Activated CD8-positive, alpha-beta T cell treated with anti-CD3 and anti-CD28 coated beads for 36 hours (primary cell): Measurements from ENCODE around the gene TSPAN31. TPM values are rescaled to one million over a fixed set of nuclear protein-coding genes. Genes with fewer than 3 reads are reported as not detected.
"Not testable (repeated sequence)": the region's sequence is repeated elsewhere in the genome, so short reads cannot be mapped to it uniquely, and the experiment has no call there.

Experiments used
- ATAC-seq: fragments of 200-7000 bp; cut with Tn5 transposase; one replicate; pipeline ENCODE4 v1.10.0; 2021; ENCODE audit warnings: mild to moderate bottlenecking, moderate library complexity
- CTCF ChIA-PET: fragments of 350-600 bp; sonication (Branson Sonifier 250); formaldehyde crosslinking; loops from one replicate; lab custom pipeline; 2021; ENCODE audit warnings: antibody characterized with exemption; lab: Charles Lee
- POLR2A ChIA-PET: fragments of 350-600 bp; sonication (Branson Sonifier 250); formaldehyde crosslinking; loops from one replicate; lab custom pipeline; 2021; ENCODE audit warnings: antibody characterized with exemption; lab: Charles Lee
- DNase-seq: peaks from one replicate; pipeline ENCODE4 v3.0.0-alpha.2; 2020
- H3K27ac Mint-ChIP-seq: one replicate; pipeline ENCODE4 v1.8.0; 2021; ENCODE audit warnings: mild to moderate bottlenecking, mixed read lengths
- H3K27me3 Mint-ChIP-seq: one replicate; pipeline ENCODE4 v1.8.0; 2021; ENCODE audit warnings: mixed read lengths
- H3K36me3 Mint-ChIP-seq: one replicate; pipeline ENCODE4 v1.8.0; 2021; ENCODE audit warnings: low read depth, mixed read lengths
- H3K4me1 Mint-ChIP-seq: one replicate; pipeline ENCODE4 v1.8.0; 2021; ENCODE audit warnings: low read depth, mixed read lengths
- H3K4me3 Mint-ChIP-seq: one replicate; pipeline ENCODE4 v1.8.0; 2021; ENCODE audit warnings: mild to moderate bottlenecking, moderate library complexity, mixed read lengths
- H3K9me3 Mint-ChIP-seq: one replicate; pipeline ENCODE4 v1.8.0; 2021; ENCODE audit warnings: mixed read lengths
- CTCF ChIP-seq: fragments of 200-600 bp; IDR thresholded peaks from one replicate; pipeline ENCODE4 v1.8.0; 2022; ENCODE audit warnings: antibody characterized with exemption, mild to moderate bottlenecking
- intact Hi-C: fragments of 100-400 bp; cut with micrococcal nuclease; formaldehyde crosslinking; loops from one replicate; pipeline ENCODE4 v1.10.0; 2022
- total RNA-seq, 2 experiments: library from RNA; stranded (reverse); gene quantifications; one replicate each; pipeline ENCODE4 v1.2.3, GENCODE V29; 2021

TSPAN31 gene
- total RNA-seq, 2 experiments from 2014 or later, result 6.9 to 7.5 TPM

DNA sequence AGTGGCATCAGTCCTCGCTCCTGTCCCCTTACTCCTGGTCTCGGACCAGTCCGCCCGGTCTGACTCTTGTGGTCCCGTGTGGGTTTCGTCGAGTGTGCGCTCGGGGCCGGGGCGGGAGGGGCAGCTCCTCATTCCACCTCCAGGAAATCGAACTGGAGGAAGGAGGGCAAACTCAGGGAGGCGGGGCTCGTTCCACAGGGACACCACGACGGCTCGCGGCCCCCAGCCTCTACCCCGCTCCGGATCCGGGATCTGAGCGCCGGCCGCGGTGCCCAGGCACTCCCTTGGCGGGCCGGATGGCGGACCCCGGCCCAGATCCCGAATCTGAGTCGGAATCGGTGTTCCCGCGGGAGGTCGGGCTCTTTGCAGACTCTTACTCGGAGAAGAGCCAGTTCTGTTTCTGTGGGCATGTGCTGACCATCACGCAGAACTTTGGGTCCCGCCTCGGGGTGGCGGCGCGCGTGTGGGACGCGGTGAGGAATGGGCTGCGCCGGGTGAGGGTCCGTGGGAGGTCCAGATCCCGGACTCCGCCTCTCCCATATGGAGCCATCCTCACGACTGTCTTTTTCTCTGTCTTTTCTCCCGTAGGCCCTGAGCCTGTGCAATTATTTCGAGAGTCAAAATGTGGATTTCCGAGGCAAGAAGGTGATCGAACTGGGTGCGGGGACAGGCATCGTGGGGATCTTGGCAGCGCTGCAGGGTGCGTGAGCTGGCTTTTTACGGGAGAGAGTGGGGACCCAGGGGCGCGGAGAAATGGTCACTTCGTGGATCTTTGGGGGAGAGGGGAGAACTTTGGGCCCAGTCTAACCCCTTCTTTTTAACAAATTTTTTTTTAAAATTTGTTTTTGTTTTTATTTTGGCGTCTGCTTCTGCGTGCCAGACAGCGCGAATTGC, 27.8 kb downstream of the TSPAN31 start, which contains the start of gene EEF1AKMT3:
TSS of gene EEF1AKMT3 (plus strand) at position 186 of the 894 bp plus-strand sequence. CDS start at position 297, 111 bp downstream.
- Mint-ChIP-seq H3K4me1 (peaks cover 11% of the 10 kb centered on the region), H3K9me3 (no peaks in the 10 kb centered on the region), H3K36me3 (peaks cover 28% of the 10 kb centered on the region), H3K27me3 (no peaks in the 10 kb centered on the region), H3K27ac (peak within 1 kb of the TSS; percentile 99), H3K4me3 (peak within 1 kb of the TSS; percentile 99)
- no peak for TF ChIP-seq CTCF
- ChIA-PET POLR2A (interaction anchor here (0.7 to 2.1 kb wide), 6 partner anchors 9 to 75 kb away, joined by 3 to 9 read pairs (median 4); partner anchors contain the start of gene TSFM), CTCF (interaction anchor here (0.8 to 13.4 kb wide), 5 partner anchors 9 to 133 kb away, joined by 3 to 122 read pairs (median 9); partner anchors contain the start of genes CYP27B1 and TSFM)
- intact Hi-C loops, result no loop called here
- ATAC-seq (peak; percentile 16), DNase-seq (peak; percentile 53)

DNA sequence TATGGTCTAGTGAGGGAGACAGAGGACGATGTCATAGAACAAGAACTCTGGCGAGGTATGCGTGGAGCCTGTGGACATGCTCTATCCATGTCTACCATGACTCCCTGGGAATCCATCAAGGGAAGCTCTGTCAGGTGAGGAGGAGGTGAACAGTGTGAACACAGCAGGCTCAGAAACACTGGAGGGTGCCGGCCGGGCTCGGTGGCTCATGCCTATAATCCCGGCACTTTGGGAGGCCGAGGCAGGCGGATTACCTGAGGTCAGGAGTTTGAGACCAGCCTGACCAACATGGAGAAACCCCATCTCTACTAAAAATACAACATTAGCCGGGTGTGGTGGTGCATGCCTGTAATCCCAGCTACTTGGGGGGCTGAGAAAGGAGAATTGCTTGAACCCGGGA, 29.8 kb downstream of the TSPAN31 start:
- ATAC-seq, intact Hi-C loops, H3K27ac Mint-ChIP-seq, H3K9me3 Mint-ChIP-seq, H3K27me3 Mint-ChIP-seq, DNase-seq, H3K4me3 Mint-ChIP-seq: not testable (repeated sequence)
- ChIA-PET CTCF (interaction anchor here (1.0 to 13.4 kb wide), 5 partner anchors 9 to 130 kb away, joined by 3 to 122 read pairs (median 5); partner anchors contain the start of genes CYP27B1 and TSFM), POLR2A (interaction anchor here (0.7 to 1.3 kb wide), 2 partner anchors 10 to 15 kb away, joined by 3 read pairs; no protein-coding TSS in a partner anchor)
- Mint-ChIP-seq H3K4me1 (peaks cover 14% of the 10 kb centered on the region), H3K36me3 (peaks cover 17% of the 10 kb centered on the region)

DNA sequence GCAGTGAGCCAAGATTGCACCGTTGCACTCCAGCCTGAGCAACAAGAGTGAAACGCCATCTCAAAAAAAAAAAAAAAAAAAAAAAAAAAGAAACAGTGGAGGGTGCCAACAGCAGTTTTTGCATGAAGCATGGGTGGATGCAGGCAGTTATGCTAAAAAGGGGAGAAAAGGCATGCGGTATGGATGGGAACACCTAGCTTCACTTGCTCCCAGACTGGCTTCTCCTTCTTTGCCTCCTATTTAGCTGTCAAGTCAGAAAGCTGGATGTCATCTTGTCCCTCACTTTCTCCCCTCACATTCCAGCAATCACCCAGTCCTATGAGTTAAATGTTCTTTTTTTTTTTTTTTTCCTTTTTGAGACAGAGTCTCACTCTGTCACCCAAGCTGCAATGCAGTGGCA, 30.2 kb downstream of the TSPAN31 start:
- ATAC-seq, result no peak
- no peak for TF ChIP-seq CTCF
- intact Hi-C loops, result no loop called here
- Mint-ChIP-seq H3K9me3 (no peaks in the 10 kb centered on the region), H3K4me1 (peaks cover 14% of the 10 kb centered on the region), H3K4me3 (no peak overlapping the region), H3K27me3 (no peaks in the 10 kb centered on the region), H3K36me3 (peaks cover 14% of the 10 kb centered on the region), H3K27ac (no peak overlapping the region)
- ChIA-PET CTCF (interaction anchor here (0.9 to 13.4 kb wide), 6 partner anchors 8 to 130 kb away, joined by 3 to 122 read pairs (median 4); partner anchors contain the start of genes CYP27B1 and TSFM), POLR2A (interaction anchor here (0.7 to 1.3 kb wide), 2 partner anchors 10 to 15 kb away, joined by 3 read pairs; no protein-coding TSS in a partner anchor)
- DNase-seq, result no peak

GRCh38 chr12:57775563-57776246, 30.9 kb downstream of the TSPAN31 start:
- ATAC-seq (no peak), DNase-seq (no peak)
- Mint-ChIP-seq H3K27me3 (no peaks in the 10 kb centered on the region), H3K9me3 (no peaks in the 10 kb centered on the region), H3K4me1 (peaks cover 13% of the 10 kb centered on the region), H3K27ac (no peak overlapping the region), H3K36me3 (peaks cover 9% of the 10 kb centered on the region), H3K4me3 (no peak overlapping the region)
- intact Hi-C loops, result no loop called here
- no peak for TF ChIP-seq CTCF
- ChIA-PET CTCF (interaction anchor here (0.9 to 13.4 kb wide), 3 partner anchors 12 to 47 kb away, joined by 3 to 122 read pairs (median 3); partner anchors contain the start of gene CYP27B1), POLR2A (interaction anchor here (1.3 kb wide), 1 partner anchor 11 kb away, joined by 3 read pairs; no protein-coding TSS in a partner anchor)

GRCh38 chr12:57776247-57776587, 31.4 kb downstream of the TSPAN31 start:
- H3K9me3 Mint-ChIP-seq, result no peaks in the 10 kb centered on the region
- peaks cover 8% of the 10 kb centered on the region for H3K36me3 Mint-ChIP-seq
- POLR2A ChIA-PET, result no interaction called here
- intact Hi-C loops, result no loop called here
- H3K4me3 Mint-ChIP-seq, result no peak overlapping the region
- H3K27me3 Mint-ChIP-seq, result no peaks in the 10 kb centered on the region
- no peak overlapping the region for H3K27ac Mint-ChIP-seq
- no peak for TF ChIP-seq CTCF
- DNase-seq, result no peak
- no peak for ATAC-seq
- CTCF ChIA-PET, result interaction anchor here (13.4 kb wide), 1 partner anchor 13 kb away, joined by 122 read pairs; the partner anchor contains the start of gene CYP27B1
- peaks cover 10% of the 10 kb centered on the region for H3K4me1 Mint-ChIP-seq
